ENCODE results near the gene TSHZ2.

The TSHZ2 gene

GRCh38 chr20:53329781-53330180 lies 357.6 kb downstream of the TSHZ2 start:
- Histone ChIP-seq H3K36me3 (ENCODE audit: control insufficient read depth, insufficient read depth, low read length) (no peaks in the 10 kb centered on the region), H3K4me3 (replicated peaks; ENCODE audit: low read depth, low read length) (no peak overlapping the region), H3K27me3 (replicated peaks; ENCODE audit: control insufficient read depth, insufficient read depth, low read length) (no peaks in the 10 kb centered on the region)
- no peak for DNase-seq (ENCODE audit: extremely low read depth, insufficient read length)
- no peak for TF ChIP-seq CTCF (IDR thresholded peaks at IDR 0.05; ENCODE audit: insufficient read depth, low read length, poor library complexity, severe bottlenecking)

- H3K27me3 ChIP-seq (replicated peaks; ENCODE audit: control insufficient read depth, insufficient read depth, low read length), result no peaks in the 10 kb centered on the region
- no peak for DNase-seq (ENCODE audit: extremely low read depth, insufficient read length)
- no peaks in the 10 kb centered on the region for H3K36me3 ChIP-seq (ENCODE audit: control insufficient read depth, insufficient read depth, low read length)
- no peak overlapping the region for H3K4me3 ChIP-seq (replicated peaks; ENCODE audit: low read depth, low read length)
- TF ChIP-seq CTCF (IDR thresholded peaks at IDR 0.05; ENCODE audit: insufficient read depth, low read length, poor library complexity, severe bottlenecking), result no peak
These were observed 358.5 kb downstream of the TSHZ2 start for GRCh38 chr20:53330601-53331140.

- no peaks in the 10 kb centered on the region for H3K36me3 ChIP-seq (ENCODE audit: control insufficient read depth, insufficient read depth, low read length)
- H3K27me3 ChIP-seq (replicated peaks; ENCODE audit: control insufficient read depth, insufficient read depth, low read length), result no peaks in the 10 kb centered on the region
- no peak for DNase-seq (ENCODE audit: extremely low read depth, insufficient read length)
- no peak overlapping the region for H3K4me3 ChIP-seq (replicated peaks; ENCODE audit: low read depth, low read length)
- TF ChIP-seq CTCF (IDR thresholded peaks at IDR 0.05; ENCODE audit: insufficient read depth, low read length, poor library complexity, severe bottlenecking), result no peak
These were observed 359.2 kb downstream of the TSHZ2 start for GRCh38 chr20:53331151-53331973.

- Histone ChIP-seq H3K27me3 (replicated peaks; ENCODE audit: control insufficient read depth, insufficient read depth, low read length) (no peaks in the 10 kb centered on the region), H3K36me3 (ENCODE audit: control insufficient read depth, insufficient read depth, low read length) (no peaks in the 10 kb centered on the region), H3K4me3 (replicated peaks; ENCODE audit: low read depth, low read length) (no peak overlapping the region)
- DNase-seq (ENCODE audit: extremely low read depth, insufficient read length), result no peak
- TF ChIP-seq CTCF (IDR thresholded peaks at IDR 0.05; ENCODE audit: insufficient read depth, low read length, poor library complexity, severe bottlenecking), result no peak
These were observed 360.1 kb downstream of the TSHZ2 start for GRCh38 chr20:53332022-53332837.

- no peak for TF ChIP-seq CTCF (IDR thresholded peaks at IDR 0.05; ENCODE audit: insufficient read depth, low read length, poor library complexity, severe bottlenecking)
- no peaks in the 10 kb centered on the region for H3K27me3 ChIP-seq (replicated peaks; ENCODE audit: control insufficient read depth, insufficient read depth, low read length)
- DNase-seq (ENCODE audit: extremely low read depth, insufficient read length), result no peak
- H3K36me3 ChIP-seq (ENCODE audit: control insufficient read depth, insufficient read depth, low read length), result no peaks in the 10 kb centered on the region
- H3K4me3 ChIP-seq (replicated peaks; ENCODE audit: low read depth, low read length), result no peak overlapping the region
These were observed 362.7 kb downstream of the TSHZ2 start for GRCh38 chr20:53334861-53335260.
